NCI-H82 treated with DMSO at 0.1 percent for 48 hours (cell line): ENCODE results near the gene PPIL1.
A peak's percentile ranks its signal among the peaks of the same experiment; 100 is the strongest.

ENCODE experiments used
- DNase-seq: peaks from one replicate; lab custom pipeline; 2025; ENCODE audit not compliant: unreplicated experiment; lab: John Stamatoyannopoulos, UW

The PPIL1 gene

DNA sequence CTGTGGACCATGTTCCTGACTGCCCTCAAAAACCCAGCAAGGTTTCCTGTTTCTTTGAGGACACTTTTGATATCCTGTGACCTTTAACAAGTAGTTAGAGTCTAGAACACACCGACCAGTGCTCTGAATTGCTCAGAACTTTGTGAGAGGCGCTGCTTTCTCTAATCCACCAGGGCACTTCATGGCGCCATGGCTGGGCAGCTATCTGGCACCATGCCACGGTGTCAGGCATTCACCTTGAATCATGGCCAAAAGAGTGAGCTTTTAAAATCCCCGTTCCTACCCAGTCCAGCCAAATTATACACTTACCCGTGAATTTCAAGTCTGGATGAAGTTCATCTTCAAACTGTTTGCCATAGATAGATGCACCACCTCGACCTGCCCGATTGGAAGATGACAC lies 18.3 kb downstream of the PPIL1 start:
- no peak for DNase-seq

GRCh38 chr6:36855750-36856149 lies 18.9 kb downstream of the PPIL1 start:
- DNase-seq, result no peak

DNA sequence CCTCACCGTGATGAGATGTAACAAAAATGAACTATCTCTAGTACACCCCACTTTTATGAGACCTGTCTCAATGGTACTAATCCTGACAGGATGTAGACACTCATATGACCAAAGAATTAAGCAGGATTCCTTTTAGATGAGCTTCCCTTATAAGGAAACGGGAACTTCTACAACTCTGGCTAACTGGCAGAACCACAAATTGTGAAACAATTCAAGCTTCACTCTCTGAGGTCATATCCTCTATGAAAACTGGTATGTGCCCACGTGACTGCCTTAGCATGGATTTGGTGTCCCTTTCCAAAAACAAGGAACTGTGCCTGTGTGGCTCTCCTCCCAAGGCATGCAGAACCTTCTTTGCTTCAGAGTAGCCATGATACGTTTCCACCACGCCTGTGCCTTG lies 21.3 kb downstream of the PPIL1 start:
- no peak for DNase-seq

- no peak for DNase-seq
Observed at GRCh38 chr6:36852481-36853147, 22.0 kb downstream of the PPIL1 start.

GRCh38 chr6:36851626-36852025 lies 23.0 kb downstream of the PPIL1 start:
- no peak for DNase-seq

DNA sequence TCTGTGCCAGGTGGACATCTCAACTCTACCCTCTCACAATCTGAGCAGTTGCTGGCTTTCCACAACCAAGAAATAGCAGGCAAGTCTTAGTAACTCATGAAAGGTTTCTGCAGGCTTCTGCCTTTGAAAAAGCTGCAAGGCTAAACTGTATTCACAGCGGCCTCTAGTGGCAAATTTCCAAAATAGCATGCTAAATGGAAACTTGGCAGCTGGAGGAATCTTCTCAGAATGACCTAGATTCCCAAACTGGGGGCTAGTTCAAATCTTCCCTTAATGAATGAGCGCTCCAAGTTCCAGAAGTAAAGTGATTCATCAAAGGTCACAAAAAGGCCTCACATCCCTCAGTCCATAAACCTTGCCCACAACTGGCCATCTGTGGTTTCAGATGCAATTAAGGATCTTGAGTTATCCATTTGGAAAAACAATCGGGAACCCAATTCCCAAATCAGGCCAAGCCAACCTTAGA lies 23.4 kb downstream of the PPIL1 start:
- DNase-seq, result peak; percentile 53

DNA sequence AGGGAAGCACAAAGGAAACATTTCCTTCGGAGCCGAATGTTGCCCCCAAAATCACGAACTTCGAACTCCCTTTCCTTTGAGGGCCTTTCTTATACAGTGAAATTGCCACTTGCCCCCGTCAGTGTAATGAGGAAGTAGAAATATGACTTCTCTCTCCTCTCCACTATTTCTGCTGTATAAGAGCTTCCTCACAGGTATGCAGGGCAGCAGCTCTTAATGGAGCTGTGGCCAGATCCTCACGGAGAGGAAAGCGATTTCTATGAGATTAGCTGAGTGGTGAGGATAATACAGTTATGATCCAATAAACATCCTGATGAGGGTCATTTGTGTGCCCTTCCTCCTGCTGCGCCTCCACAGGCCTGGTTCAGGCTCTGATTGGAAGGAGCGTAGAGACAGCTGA lies 24.6 kb downstream of the PPIL1 start:
- peak; percentile 72 for DNase-seq

DNA sequence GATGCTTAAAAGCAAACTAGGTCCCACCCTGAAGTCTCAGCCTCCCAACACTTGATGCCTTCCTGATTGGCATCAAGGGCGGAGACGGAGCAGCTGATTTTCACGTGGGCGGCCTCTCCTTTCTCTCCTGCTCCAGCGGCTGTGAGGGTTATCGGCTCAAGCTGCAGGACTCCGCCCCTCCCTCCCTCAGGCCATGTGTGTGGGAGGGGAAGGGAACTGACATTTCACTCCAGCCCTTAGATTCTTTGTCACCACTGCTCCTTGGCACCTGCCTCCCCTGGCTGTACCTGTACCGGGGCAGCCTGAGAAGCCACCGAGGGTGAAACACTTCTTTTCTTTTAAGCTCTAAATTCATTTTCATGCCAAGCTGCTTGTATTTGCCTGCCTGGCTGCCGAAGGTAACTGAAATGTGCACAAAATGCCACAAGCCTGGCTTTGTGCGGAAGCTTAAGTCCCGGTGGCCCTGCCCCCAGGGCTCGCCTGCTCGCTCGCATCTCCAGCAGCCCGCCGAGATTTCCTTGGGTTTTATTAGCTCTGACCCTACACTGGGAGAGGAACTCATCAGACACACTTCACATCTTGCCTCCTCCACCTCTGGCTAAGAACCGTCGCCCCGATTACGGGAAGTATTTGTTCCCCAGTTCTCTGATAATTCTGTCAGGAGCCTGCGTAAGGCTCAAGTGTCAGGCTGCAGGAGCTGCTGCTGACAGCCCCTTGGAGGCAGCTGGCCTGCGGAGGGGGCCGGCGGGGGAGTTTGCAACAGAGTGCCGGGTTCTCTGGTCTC lies 25.8 kb downstream of the PPIL1 start:
- DNase-seq, result peak; percentile 83

- DNase-seq, result no peak
Observed at GRCh38 chr6:36847991-36848390, 26.6 kb downstream of the PPIL1 start.

- DNase-seq, result peak; percentile 83
Observed at GRCh38 chr6:36847152-36847551, 27.5 kb downstream of the PPIL1 start.

- no peak for DNase-seq
Observed at GRCh38 chr6:36845233-36845632, 29.4 kb downstream of the PPIL1 start.

GRCh38 chr6:36844232-36845170 lies 30.1 kb downstream of the PPIL1 start:
- peak; percentile 24 for DNase-seq

- no peak for DNase-seq
Observed at GRCh38 chr6:36843170-36843569, 31.4 kb downstream of the PPIL1 start.

DNA sequence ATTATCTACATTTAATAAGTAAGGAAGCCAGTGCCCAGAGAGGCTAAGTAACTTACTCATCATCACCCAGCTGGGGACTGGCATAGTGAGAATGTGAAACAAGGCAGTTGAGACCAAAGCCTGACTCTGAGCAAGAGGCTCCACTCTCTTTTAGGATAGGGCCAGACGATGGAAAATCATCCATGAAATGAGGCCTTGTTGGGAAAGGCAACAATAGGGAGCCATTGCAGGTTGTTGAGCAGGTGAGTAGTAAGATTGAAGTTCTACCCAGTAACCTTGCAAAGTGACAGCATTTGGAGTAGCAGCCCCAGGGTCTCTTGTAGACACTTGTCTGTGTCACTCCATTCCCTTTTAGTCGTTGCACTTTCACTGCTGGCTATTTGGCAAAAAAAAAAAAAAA lies 32.8 kb downstream of the PPIL1 start:
- DNase-seq, result no peak

- no peak for DNase-seq
Observed at GRCh38 chr6:36840432-36841403, 33.9 kb downstream of the PPIL1 start.

GRCh38 chr6:36839749-36840431 lies 34.7 kb downstream of the PPIL1 start:
- DNase-seq, result peak; percentile 11

DNA sequence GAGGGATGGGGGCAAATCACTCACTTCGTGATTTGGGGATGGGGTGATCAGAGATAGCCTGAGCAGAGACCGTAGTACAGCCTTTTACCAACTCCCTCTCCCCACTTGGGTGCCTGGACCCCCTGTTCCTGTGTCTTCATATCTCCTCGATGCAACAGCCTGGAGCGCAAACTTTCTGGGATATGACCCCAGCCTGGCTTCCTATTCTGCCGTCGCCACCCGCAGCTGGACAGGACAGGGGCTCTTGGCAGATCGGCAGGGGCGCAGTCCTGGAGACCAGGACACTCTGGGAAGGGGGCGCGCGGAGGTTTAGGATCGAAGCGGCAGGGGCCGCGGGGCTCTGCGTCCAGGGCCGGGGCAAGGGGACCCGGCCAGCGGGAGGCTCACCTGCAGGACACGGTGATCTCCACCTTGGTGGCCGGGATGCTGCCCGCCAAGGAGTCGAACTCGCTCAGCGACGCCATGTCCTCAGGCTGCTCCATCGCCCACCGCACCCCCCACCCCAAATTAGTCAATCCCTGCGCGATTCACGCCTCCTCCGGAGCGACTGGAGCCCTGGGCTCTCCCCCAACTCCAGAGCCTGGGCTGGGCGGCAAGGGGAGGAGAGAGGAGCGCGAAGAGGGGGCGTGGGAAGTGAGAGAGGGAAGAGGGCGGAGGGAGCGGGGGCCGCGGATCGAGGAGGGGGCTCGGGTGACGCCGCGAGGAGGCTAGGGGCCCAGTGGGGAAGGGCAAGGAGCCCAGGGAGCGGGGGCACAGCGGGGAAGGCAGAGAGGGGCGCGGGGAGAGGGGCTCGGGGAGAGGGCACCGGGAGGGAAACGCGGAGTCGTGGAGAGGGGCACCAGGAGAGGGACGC lies 35.5 kb downstream of the PPIL1 start, which contains the start of gene CPNE5:
Gene CPNE5 (minus strand): TSS at position 549 of the 853 bp plus-strand sequence. CDS start 67 bp downstream, at position 482.
- DNase-seq, result no peak

- no peak for DNase-seq
Observed at GRCh38 chr6:36837686-36838085, 36.9 kb downstream of the PPIL1 start.

- DNase-seq, result no peak
Observed at GRCh38 chr6:36837022-36837339, 37.6 kb downstream of the PPIL1 start.
